ENCODE data around the gene RNPEPL1.
"Not testable (repeated sequence)": the region's sequence is repeated elsewhere in the genome, so short reads cannot be mapped to it uniquely, and the experiment has no call there.

The RNPEPL1 gene

DNA sequence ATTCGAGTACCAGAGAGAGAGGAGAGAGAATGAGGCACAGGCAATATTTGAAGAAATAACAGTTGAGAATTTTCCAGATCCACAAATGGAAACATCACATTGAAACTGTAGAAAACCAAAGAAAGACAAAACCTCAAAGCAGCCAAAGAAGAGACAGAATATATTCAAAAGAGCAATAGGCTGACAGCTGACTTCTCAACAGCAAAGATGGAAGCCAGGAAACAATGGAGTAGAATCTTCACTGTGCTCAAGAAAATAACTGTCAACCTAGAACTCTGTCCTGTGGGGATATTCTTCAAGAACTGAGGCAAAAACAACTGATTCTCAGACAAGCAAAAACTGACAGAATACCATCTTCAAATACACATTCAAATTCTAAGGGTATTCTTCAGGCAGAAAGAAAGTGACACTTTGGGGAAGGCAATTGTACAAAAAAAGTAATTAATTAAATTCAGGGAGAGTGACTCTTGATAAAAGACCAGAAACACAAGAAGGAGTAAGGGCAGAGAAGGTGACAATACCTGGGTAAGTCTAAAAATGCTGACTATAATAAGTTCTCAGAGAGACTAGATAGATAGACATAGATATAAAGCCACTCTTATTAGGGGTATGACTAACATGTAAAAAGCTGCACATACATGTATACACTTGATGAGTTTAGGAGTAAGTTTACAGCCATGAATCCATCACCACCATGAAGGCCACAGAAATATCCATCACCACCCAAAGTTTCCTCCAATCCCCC, 36.1 kb upstream of the RNPEPL1 start:
- in situ Hi-C loops (cut with HindIII; ENCODE audit: low sequenced_read_pairs): no loop called here

DNA sequence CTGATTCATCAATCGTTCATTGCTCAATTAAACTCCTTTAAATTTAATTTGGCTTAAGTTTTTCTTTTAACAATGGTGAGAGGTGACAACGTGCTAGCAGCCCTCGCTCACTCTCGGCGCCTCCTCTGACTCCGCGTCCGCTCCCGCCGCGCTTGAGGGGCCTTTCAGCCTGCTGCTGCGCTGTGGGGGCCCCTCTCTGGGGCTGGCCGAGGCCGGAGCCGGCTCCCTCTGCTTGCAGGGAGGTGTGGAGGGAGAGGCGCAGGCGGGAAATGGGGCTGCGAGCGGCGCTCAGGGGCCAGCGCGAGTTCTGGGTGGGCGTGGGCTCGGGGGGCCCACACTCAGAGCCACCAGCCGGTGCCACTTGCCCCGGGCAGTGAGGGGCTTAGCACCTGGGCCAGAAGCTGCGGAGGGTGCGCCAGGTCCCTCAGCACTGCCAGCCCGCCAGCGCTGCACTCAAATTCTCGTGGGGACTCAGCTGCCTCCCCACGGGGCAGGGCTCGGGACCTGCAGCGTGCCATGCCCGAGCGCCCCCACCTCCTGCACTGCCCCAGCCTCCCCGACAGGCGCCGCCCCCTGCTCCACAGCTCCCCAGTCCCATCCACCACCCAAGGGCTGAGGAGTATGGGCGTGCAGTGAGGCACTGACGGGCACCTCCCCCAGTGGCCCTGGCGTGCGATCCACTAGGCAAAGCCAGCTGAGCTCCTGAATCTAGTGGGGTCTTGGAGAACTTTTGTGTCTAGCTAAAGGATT, 30.1 kb upstream of the RNPEPL1 start:
- in situ Hi-C loops (cut with HindIII; ENCODE audit: low sequenced_read_pairs): no loop called here

DNA sequence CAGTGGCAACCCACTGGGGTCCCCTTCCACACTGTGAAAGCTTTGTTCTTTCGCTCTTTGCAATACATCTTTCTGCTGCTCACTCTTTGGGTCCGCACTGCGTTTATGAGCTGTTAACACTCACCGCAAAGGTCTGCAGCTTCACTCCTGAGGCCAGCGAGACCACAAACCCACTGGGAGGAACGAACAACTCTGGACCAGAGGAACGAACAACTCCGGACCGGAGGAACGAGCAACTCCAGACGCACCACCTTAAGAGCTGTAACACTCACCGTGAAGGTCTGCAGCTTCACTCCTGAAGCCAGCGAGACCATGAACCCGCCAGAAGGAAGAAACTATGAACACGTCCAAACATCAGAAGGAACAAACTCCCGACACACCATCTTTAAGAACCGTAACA, 29.2 kb upstream of the RNPEPL1 start:
- in situ Hi-C loops (cut with HindIII; ENCODE audit: low sequenced_read_pairs): not testable (repeated sequence)

DNA sequence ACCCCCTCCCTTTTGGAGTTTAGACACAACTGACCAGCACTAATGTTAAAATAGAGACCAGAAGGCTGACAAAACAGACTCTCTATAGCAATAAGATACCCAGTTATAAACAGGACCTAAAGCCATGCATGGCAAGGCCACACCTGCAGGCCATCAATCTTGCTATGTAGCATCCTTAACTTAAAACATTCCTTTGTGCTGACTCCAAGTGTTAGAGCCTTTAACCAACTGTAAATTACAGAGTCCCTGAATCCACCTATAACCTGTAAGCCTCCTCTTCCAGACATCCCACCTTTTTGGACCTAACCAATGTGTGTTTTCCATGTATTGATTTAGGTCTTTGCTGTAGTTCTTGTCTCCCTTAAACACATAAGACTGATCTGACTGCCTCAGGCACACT, 28.4 kb upstream of the RNPEPL1 start:
- in situ Hi-C loops (cut with HindIII; ENCODE audit: low sequenced_read_pairs): no loop called here

DNA sequence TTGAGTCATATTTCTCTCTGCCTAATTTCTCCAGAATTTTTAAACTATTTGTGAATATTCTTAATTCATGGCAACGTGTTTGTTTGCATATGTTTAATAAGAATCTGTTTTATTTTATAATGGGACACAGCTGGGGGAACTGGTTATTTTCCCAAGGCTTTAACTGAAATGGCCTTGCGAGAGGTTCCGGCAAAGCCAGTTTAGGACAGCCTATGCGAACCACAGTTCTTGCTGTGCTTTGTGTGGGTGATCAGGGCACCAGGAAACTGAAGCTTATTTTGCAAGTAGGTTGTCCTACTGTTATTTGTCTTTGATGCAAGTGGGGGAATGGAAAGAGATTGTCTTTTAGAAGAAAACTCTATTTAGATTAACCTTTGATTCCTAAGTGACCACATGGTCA, 17.0 kb upstream of the RNPEPL1 start:
- in situ Hi-C loops (cut with HindIII; ENCODE audit: low sequenced_read_pairs): loop anchor here (5.0 kb wide), 1 partner anchor 34 kb away; no protein-coding TSS in a partner anchor

DNA sequence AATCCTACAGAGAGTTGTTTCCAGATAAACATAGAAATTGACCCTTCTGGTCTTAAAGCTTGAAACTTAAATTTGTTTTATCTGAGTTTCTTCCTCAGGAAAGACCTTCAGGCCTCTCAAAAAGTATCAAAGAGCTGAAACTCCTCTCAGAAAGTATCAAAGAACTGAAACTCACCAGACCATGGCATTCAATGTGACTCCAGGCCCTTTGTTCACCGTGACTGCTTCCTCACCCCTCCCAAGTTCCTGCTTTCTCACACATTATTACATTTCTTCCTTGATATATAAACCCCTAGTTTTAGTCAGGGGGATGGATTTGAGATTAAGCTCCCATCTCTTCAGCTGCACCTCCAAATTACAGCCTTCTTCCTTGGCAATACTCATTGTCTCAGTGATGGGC, 16.5 kb upstream of the RNPEPL1 start:
- in situ Hi-C loops (cut with HindIII; ENCODE audit: low sequenced_read_pairs): loop anchor here (5.0 kb wide), 1 partner anchor 35 kb away; no protein-coding TSS in a partner anchor

DNA sequence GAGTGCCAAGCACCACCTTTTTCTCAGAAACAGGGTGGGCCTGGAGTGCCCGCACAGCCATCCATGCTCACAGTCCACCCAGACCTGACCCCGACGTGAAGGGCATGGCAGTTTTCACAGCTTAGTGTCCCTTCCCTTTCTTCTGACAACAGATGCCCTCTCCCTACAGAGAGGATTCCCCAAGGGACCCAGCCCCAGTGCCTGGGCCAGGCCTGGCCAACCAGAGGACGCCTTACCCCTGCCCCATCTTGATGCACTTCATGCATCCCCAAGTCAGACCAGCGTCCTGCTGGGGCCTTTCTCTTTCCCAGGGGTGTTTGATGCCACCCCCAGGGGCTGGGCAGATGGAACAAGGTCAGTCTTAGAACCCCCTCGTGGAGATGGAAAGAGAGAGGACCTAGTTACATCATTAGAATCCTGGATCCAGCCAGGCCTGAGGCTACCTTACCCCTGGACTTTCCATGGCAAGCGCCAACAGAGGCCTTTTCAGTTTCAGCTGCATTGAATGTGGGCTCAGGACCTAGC, 14.3 kb upstream of the RNPEPL1 start:
- in situ Hi-C loops (cut with HindIII; ENCODE audit: low sequenced_read_pairs): loop anchor here (5.0 kb wide), 1 partner anchor 37 kb away; no protein-coding TSS in a partner anchor

DNA sequence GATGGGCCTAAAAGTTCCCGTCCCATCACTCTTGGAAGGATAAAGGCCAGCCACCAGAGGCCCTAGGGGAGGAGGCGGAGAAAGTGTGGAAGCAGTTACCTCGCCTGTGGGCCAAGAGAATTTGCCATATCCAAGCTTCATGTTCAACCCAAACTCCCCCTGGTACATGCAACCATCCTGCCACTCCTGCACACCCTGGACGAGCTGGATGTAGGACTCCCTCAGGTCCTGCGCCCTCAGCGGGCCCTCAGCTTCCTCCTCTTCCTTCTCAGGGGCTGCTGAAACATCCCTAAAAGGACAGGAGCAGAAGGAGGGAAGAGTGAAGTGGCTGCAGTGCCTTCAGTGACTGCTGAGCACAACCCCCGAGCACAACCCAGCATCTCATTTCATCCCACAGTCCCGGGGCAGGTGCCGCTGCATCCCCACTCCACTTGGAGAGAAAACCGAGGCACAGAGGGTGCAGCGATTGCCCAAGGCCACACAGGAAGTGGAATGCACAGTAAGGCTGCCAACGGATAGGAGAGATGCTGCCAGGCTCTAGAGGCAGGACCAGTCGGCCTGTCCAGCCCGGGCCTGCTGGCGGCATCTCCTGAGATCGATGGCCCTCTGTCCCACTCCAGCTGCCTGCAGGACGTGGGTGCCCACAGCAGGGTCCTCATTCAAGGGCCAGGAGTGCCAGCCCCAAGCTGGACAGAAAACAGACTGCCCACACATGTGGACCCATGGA, 13.4 kb upstream of the RNPEPL1 start:
- in situ Hi-C loops (cut with HindIII; ENCODE audit: low sequenced_read_pairs): loop anchor here (5.0 kb wide), 1 partner anchor 38 kb away; no protein-coding TSS in a partner anchor

DNA sequence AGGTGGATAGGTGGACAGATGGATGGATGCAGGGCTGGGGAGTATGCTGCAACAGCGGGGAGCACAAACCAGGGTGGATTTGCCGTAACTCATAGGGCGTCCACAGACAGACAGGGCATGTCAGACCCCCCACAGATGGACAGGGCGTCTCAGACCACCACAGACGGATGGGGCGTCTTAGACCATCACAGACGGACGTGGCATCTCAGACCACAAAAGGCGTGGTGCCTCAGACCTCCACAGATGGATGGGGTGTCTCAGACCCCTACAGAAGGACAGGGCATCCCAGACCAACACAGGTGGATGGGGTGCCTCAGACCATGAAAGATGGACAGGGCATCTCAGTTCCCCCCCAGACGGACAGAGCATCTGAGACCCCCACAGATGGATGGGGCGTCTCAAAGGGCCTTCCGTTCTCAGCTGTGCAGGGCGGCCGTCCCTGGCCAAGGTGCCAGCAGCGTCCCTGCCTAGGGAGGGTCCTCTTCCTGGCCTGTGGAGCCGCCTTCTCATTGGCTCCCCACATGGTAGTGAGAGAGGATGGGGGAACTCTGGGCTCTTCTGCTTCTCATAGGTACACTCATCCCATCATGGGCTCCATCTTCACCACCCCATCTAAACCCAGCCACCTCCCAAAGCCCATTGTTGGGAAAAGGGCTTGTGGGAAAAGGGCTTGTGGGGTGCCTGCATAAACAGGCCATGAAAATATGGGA, 12.6 kb upstream of the RNPEPL1 start:
- in situ Hi-C loops (cut with HindIII; ENCODE audit: low sequenced_read_pairs): no loop called here

DNA sequence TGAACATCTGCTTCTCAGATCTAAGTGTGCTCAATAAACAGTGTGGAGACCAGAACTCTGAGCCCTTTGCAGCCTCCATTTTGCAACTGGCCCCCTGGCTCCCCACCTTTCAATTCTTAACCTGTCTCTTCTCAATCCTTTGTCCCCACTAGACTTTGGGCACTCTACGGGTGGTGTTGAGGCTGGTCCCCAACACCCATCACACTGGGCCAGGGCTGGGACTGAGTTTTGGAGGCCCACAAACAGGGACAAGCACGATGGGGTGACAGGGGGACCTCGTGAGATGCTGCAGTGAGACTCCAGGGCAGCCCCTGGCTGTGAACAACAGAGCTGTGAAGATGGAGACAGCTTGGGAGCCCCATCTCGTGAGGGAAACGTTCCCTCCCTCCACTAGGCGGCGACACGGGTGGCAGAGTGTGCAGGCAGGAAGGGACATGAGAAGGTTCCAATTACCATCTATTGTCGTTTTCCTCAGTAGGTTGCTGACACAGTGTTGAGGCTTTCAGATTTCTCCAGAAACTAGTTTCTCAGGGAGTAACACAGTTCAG, 11.7 kb upstream of the RNPEPL1 start:
- in situ Hi-C loops (cut with HindIII; ENCODE audit: low sequenced_read_pairs): no loop called here

DNA sequence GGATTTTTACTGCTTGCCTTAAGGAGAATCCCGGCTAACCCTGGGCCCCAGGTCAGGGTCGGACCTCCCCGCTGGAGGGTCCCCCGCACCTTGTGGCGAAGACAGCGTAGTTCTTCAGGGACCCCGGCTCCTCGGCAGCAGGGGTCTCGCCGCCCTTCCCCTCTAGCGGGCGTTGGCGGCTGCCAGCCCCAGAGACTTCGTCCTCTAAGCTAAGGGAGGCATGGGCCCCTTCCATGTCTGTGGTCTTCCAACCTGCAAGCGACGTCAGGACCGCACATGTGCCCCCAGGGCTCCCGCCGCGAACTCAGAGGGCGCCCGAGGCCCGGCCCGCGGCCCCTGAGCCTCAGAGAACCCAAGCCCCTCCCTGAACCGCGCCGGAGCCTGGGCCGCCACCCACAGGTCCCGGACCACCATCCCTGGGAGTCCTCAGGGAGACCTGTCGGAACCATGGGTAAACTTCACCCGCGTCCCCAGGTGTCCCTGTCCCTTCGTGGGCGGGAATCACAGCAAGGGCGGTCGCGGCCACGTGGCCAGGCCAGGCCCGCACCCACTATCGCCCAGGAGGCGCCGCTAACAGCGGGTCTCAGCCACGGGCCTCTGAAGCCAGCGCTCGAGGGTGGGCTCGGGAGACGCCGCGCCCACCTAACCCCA, 11.1 kb upstream of the RNPEPL1 start:
- in situ Hi-C loops (cut with HindIII; ENCODE audit: low sequenced_read_pairs): no loop called here

DNA sequence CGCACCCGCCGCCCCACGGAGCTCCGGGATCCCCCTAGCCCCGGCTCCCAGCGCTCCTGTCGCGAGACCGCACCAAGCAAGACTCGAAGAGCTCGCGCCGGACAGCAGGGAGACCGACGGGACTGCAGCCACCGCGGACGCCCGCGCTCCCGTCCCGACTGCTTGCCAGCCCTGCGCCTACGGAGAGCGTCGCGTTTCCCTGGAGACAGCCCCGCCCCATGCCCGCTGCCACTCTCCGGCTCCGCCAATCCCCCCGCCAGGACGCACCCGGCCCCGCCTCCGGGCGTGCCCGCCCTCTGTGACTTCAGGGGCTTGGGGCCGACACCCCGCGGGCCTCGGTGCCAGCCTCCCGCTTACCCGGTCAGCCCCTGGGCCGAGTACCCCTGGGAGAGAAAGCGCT, 10.5 kb upstream of the RNPEPL1 start, which contains the start of gene ANKMY1:
TSS of gene ANKMY1 (minus strand) at position 181 of the 400 bp plus-strand sequence. CDS start 653 bp downstream, outside the sequence.
- in situ Hi-C loops (cut with HindIII; ENCODE audit: low sequenced_read_pairs): no loop called here

DNA sequence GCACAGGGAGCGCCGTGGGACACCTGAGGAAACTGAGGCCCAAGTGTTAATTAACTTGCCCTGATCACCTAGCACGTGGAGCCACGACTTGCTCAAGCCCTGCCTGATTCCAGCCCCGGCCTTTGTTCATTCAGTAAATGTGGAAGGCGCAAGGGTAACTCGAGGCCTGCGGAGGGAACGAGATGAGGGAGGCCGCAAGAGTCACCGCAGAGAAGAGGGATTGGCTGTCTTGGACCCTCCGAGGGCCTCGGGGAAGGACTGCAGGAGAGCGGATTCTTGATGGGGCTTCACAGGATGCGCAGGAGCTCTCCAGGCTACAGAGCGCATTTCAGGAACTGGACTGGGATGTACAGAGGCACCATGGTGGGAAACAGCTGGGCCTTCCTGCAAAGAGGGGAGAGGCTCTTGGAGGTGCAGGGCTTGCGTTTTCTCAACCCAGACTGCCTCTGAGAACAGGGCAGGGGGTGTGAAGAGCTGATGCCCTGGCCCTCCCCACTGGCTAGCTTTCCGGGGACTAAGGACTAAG, 10.0 kb upstream of the RNPEPL1 start:
- in situ Hi-C loops (cut with HindIII; ENCODE audit: low sequenced_read_pairs): no loop called here

DNA sequence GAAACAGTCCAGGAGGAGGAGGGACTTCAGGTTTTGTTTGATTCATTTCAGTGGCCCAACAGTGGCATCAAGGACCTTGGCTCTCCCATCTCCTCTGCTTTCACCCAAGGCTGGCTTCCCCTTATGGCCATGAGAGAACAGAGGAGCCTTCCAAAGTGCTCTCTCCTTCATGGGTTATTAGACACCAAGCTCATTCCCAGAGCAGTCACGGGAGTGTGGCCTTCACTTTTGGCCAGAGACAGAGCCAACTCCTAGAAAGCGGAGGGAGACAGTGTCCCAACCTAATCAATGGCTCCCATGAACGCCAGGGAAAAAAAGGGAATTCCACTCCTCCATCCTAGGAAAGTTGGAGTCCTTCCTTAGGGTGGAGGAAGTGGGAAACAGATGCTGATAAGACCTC, 9.0 kb upstream of the RNPEPL1 start:
- in situ Hi-C loops (cut with HindIII; ENCODE audit: low sequenced_read_pairs): no loop called here

DNA sequence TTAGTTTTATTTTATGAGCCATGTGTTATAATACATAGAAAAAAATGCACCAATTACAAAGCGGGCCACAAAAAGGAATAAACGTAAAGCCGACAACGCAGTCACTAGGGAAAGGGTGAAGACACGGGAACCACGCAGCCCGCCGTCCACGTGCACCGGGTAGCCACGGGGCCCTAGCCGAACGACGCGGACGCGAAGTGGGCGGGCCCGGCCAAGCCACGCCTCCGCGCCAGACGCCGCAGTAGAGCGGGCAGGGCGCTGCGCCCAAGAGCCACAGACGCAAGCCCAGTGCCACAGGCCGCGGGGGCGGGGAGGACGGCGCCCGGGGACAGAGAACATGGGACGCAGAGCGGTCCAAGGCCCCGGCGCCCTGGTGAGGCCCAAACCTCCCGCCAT, 8.2 kb upstream of the RNPEPL1 start, which contains the start of gene DUSP28:
TSS of gene DUSP28 (plus strand) at position 274 of the 396 bp plus-strand sequence. CDS start 328 bp downstream, outside the sequence.
- in situ Hi-C loops (cut with HindIII; ENCODE audit: low sequenced_read_pairs): no loop called here

DNA sequence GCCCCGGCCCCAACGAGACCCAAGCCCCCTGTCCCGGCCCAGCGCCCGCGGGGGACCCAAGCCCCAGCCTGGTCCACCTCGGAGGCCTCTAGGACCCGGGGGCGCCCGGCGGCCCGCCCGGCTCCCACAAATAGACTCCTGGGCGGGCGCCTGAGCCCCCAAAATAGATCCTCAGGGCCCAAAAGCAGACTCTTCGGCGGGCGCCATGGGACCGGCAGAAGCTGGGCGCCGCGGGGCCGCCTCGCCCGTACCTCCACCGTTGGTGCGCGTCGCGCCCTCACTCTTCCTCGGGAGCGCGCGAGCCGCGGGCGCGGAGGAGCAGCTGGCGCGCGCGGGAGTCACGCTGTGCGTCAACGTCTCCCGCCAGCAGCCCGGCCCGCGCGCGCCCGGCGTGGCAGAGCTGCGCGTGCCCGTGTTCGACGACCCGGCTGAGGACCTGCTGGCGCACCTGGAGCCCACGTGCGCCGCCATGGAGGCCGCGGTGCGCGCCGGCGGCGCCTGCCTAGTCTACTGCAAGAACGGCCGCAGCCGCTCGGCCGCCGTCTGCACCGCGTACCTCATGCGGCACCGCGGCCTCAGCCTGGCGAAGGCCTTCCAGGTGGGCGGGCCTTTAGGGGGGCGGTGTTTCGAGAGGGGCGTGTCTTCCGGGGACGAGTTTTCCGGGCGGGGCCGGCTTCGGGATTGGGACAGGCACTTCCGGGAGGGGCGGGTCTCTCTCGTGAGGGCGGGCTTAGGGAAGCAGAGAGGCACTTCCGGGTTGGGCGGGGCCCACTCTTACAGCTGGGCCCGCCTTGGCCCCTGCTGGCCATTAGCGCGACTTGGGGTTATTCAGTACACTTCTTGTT, 7.6 kb upstream of the RNPEPL1 start:
- in situ Hi-C loops (cut with HindIII; ENCODE audit: low sequenced_read_pairs): no loop called here

DNA sequence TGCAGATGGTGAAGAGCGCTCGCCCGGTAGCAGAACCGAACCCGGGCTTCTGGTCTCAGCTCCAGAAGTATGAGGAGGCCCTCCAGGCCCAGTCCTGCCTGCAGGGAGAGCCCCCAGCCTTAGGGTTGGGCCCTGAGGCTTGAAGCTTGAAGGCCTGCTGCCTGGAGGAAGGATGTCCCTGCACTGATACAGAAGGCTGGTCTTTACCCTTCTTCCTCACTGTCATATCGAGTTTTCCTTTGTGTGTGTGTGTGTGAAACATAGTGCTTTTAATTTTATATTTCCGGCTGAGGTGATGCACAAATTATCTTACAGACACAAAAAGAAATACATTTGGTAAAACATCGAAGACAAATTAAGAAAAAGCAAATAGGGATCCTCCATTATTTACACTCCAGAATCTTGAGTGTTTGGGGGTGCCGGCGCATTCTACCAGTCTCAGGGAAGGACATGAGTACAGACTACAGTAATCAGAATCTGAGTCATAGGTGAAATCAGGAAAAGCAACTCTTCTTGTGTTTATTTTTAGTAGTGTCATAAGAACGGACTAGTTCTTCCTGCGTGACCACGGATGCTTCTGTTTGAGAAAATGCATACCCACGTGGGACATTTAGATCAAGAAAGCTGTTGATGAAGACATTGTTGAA, 6.8 kb upstream of the RNPEPL1 start:
- in situ Hi-C loops (cut with HindIII; ENCODE audit: low sequenced_read_pairs): no loop called here

DNA sequence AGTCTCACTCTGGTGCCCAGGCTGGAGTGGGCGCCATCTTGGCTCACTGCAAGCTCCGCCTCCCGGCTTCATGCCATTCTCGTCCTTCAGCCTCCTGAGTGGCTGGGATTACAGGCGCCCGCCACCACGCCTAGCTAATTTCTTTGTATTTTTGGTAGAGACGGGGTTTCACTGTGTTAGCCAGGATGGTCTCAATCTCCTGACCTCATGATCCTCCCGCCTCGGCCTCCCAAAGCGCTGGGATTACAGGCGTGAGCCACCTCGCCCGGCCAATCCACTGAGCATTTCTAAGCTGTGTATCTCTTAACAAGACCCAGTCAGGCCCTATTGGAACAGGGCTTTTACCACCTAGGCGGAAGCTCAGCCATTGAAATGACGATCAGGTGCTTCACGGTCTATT, 5.1 kb upstream of the RNPEPL1 start:
- in situ Hi-C loops (cut with HindIII; ENCODE audit: low sequenced_read_pairs): not testable (repeated sequence)
